NOMO-1 treated with dmso at 0.1 percent for 144 hours (cell line): ENCODE results near the gene HCN2.
"Not testable (repeated sequence)": the region's sequence is repeated elsewhere in the genome, so short reads cannot be mapped to it uniquely, and the experiment has no call there.

ENCODE experiments used
- DNase-seq: peaks from one replicate; lab custom pipeline; 2025; ENCODE audit not compliant: unreplicated experiment; lab: John Stamatoyannopoulos, UW

HCN2 gene

DNA sequence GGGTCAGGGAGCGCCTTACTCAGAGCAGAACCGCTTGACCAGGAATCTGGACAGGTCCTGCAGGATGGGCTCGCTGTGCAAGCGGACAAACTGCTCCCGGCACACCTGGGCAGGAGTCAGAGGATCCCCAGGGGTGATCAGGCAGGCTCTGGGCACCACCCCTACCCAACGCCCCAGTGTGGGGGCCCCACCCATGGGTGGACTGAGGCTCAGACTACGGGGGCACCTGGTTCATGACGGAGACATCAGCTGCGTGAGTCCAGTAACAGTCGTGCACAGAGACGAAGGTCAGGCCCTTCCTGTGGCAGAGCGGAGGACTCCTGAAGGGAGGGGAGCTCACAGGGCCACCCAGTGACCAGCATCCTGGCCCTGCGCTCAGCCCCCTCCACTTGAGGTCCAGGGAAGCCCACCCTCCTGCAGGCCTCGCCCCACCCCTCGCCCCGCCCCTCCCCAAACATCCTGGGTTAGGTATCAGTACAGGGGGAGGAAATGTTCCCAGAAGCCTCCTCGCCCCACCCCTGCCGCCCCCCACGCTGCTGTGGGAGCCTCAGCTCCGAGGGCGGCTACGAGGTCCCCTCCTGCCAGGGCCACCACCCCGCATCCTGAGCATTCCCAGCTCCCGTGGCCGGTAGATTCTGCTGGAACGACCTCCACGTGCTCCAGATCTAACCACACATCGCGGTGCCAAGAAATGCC, 28.0 kb downstream of the HCN2 start:
- no peak for DNase-seq

DNA sequence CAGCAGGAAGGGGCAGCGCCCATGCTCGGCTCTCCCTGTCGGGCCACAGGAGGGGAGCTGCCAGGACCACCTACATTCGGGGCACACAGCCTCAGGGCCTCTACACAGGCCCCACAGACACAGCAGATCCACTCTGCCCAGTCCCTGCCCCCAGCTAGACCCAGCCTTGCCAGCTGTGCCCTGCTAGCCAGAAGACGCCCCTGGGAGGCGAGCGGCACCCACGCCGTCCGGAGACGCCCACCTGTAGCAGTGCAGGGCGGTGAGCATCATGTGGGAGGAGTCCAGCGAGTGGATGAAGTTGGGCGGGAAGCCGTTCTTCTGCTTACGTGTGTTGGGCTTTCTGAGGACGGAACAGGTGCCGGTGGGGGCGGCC, 28.6 kb downstream of the HCN2 start:
- DNase-seq: no peak

- no peak for DNase-seq
These were observed 29.1 kb downstream of the HCN2 start for GRCh38 chr19:618674-619285.

DNA sequence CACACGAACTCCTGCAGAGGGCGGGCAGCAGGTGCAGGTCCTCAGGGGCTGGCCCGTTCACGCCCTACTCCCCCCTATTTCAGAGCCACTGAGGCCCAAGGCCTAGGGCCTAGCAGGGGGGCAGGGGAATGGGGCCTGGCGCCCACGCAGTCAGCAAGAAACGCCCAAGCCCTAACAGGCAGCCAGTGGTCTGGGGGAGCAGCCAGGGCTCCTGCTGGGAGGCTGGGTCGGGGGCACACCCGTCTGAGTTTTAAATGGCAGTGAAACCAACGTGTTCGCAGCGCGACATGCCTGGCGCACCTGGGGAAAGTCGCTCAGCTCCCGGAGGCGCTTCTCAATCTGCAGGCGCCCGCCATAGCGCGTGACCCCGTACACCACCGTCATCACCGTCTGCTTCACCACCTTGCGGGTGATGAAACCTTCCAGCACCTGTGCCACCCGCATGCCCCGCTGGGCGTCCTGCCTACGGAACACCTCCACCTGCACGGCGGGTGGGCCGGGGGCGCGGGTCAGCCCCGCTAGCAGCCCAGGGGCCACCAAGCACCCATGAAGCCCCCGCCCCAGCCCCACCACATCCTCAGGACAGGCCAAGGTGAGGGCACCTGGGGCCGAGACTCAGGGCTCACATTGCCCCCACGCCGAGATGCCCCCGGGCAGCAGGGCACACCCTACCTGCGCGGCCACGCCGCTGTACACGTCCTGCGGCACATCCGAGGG, 29.8 kb downstream of the HCN2 start:
- no peak for DNase-seq

DNA sequence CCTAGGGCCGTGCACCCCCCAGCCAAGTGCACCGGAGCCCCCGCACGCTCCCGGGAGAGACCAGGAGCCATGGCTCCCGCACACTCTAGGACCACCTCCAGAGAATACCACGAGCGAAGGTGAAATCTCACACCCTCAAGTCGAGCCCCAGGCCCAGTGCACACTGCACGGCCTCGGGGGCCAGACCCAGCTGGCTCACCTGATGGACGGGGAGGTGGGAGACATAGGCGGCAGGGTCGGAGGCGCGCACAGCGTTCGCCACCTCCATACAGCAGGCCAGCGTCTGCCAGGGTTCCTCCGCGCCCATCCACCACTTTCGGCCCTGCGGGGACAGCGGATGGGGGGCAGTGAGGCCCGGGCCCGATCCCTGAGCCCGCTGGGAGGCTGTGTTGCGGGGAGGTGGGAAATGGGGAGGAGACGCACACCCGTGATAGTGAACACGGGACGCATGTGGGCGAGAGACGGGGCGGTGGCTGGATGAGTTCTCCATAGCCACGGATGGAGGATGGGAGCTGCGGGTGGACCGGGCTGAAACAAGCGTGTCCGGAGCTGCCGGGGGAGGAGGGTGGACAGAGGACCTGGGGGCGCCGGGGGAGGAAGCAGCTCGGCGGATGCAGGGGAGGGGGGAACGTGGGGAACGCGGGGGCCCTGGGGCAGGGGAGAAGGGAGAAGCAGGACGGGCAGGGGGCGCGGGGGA, 30.6 kb downstream of the HCN2 start:
- no peak for DNase-seq

DNA sequence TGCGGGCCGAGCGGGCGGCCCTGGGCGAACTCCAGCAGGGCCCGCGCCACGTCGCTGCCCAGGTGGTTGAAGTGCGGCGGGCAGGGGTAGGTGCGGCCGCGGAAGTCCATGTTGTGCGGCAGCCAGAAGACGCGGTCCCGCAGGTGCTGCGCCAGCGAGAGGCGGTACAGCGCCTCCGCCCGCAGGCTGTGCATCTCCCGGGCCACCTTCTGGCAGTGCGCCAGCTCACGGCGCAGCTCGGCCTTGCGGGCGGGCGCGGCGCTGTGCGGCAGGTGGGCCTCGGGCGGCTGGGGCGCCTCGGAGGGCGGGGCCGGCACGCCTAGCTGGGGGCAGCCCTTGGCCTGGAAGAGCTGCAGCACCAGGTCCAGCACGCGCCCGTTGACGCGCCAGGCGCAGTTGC, 31.5 kb downstream of the HCN2 start:
- not testable (repeated sequence) for DNase-seq

DNA sequence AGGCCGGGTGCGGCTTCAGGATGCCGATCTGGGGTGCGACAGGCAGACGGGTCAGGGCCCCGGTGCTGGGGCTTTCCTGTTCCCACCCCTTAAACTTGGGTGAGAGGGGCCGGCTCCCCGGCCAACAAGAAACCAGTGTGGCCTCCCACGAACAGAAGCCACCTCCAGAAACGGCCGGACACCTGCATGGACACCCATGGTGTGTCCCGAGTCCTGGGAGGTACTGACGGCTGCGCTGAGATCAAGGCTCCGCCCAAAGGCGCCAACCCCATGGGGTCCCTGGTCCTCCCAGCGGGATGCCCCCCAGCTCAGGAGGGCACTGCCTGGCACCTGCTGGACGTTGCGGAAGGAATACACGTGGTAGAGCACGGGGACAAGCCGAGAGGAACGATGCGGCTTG, 32.1 kb downstream of the HCN2 start:
- no peak for DNase-seq

DNA sequence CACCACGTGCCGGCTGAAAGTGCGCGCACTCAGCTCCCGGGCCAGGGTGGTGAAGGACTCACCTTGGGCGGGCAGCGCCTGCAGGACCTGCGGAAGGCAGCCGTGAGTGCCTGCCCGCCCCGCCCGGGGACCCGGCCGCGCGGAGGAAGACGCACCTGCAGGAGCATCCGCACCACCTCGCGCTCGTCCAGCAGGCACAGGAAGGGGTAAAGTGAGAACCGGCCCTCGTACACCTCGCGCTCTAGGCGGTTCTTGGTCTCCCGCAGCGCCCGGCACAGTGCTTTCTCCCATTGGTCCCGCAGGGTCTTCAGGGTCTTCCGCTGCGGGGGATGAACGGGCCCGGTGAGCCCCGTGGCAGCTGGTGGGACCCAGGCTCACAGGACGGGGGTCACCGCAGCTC, 33.0 kb downstream of the HCN2 start:
- DNase-seq: no peak

DNA sequence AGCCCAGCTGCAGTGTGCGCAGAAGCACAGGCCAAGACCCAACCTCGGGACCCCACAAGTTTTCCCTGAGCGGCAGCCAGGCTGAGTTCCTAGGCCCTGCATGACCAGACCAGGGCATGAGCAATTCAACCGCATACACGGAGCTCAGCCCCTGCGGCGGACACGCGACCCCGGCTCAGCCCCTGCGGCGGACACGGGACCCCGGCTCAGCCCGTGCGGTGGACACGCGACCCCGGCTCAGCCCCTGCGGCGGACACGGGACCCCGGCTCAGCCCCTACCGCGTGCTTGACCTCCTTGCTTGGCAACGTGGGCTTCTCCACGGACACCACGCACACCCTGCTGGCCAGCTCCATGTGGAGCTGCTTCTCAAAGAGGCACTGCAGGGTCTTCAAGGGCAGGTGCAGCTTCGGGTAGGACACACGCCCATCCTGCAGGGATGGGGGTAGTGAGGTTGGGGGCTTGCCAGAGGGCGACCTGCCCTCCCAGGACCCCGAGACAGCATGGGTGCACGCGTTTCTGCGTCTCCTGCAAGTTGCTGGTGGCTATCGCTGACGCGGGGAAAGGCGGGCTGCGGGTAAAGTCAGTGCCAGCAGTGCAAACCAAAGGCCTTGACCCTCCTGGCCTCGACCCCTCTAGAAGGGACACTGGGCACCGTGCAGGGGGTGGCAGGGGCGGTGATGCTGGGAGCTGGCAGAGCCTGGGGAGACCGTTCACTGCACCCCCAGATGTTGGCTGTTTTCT, 33.7 kb downstream of the HCN2 start:
- DNase-seq: no peak

- DNase-seq: no peak
These were observed 34.3 kb downstream of the HCN2 start for GRCh38 chr19:623974-624373.

DNA sequence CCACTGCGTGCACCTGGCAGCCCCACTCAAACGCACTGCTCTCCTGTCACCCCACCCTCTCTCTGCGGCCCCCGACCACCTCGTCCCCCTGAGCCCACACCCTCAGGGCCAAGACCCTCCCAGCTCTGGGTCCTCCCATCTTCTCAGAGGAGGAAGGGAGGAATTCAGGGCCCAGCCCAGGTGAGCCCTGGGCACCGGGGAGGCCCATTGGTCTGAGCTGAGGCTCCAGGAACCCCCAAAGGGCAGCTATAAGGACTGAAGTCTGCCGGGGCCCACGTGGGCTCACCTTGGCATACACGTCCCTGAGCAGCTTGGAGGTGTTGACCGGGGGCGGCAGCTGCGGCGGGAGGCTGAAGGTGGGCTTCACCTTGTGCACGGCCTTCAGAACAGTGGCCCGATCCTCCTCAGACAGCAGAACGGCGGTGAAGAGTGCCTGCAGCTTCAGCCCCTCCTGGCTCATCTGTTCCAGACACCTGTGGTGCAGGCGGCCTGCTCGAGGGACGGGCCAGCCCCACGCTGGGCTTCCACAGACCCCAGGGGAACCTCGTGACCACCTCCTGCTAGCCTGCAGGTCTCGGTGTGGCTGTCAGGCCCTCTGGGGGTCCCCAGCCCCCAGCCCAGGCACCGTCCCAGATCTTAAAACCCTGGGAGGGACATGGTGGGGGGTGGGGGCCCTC, 34.9 kb downstream of the HCN2 start:
- no peak for DNase-seq

- DNase-seq: no peak
These were observed 35.6 kb downstream of the HCN2 start for GRCh38 chr19:625257-625656.

- DNase-seq: not testable (repeated sequence)
These were observed 36.9 kb downstream of the HCN2 start for GRCh38 chr19:626566-626965.

DNA sequence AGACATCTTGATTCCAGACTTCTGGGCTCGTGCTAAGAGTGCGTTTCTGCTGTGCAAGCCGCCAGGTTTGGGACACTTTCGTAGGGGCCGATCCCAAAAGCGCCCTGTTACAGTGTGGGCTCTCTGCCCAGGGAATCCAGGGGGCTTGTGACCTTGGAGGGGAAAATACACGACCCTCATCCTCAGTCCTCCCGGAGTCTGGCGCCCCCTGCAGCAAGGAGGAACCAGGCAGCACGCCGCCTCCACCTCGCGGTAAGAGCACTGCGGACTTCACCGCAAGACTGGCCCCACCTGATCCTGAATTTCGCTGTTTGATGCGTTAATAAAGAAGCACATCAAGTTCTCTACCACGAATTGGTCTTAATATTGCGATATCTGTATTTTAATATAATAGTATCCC, 38.5 kb downstream of the HCN2 start:
- DNase-seq: no peak

- not testable (repeated sequence) for DNase-seq
These were observed 39.8 kb downstream of the HCN2 start for GRCh38 chr19:629515-629914.

DNA sequence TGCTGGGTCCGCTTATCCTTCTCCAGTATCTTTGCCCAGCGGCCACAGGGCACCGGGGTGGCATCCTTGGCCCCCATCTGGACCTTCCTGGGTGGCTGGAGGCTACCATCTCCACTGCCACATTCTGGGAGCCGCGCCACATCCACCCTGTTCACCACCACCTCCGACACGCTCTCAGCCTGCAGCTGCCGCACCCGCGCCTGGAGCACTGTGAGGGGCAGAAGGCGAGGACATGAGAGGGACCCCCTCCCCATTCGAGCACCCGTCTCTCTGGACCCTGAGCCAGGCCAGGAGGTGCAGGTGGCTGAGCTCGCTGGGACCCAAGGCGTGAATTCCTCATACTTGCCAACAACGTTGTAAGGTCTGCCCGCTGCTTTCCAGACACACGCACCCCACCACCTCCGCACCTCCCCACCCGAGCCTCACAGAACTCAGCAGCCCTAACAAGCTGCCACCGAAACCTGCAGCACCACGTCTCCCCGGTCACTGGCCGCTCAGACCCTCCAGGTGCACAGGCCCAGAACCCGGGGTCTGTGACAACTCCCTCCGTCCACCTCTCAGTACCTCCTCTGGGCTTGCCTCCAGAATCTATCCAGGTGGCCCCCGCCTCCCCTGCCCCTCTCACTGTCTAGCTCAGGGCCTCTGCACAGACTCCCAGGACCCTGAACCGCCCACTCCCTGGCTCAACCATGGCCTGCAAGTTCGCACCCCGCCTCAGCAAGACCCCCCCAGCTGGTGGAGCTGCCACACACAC, 40.5 kb downstream of the HCN2 start:
- DNase-seq: no peak

- peak; percentile 37 for DNase-seq
These were observed 42.9 kb downstream of the HCN2 start for GRCh38 chr19:632579-633067.

DNA sequence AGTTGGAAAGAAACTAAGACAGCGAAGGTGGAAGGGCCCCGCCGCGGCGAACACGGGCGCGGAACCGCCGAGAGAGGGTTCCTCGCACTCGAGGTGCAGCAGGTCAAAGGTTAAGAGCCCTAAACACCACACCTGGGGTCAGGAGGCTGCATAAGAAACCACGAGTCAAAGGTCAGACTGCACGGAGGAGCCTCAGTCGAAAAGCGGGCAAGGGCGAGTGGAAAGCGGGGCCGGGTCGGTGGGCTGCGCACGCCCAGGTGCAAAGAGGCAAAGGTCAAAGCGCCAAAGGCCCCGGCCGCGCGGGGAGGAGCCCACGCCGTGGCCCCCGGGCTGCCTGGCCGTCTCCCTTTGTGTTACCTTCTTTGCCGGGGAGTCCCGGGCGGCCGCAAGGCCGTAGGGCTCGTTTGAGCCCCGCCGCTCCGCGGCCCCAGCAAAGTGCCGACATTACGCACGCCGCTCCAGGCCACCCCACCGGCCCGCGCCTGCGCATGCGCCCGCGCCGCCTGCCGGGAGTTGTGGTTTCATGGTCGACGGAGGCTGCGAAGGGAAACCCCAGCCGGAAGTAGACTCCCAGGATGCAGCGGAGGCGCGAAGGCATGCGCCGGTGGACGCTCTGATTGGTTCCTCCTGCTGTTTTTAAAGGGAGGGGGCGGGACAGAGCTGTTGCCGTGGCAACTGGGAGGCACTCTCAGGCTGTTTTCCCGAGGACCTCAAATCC, 43.5 kb downstream of the HCN2 start, which contains the start of gene POLRMT:
Gene POLRMT (minus strand): TSS at position 470 of the 718 bp plus-strand sequence. CDS start 25 bp downstream, at position 445.
- DNase-seq: peak; percentile 92
